ENCODE data around the gene MRPS18A. TPM values are rescaled to one million over a fixed set of nuclear protein-coding genes. Genes with fewer than 3 reads are reported as not detected.

The MRPS18A gene
- total and polyA plus RNA-seq, 2 of the 13 experiments (the other 11 are each of a cell fraction or from before 2014, with no cell fraction given), result 87.8 to 89.1 TPM

GRCh38 chr6:43702534-43703440, 15.2 kb upstream of the MRPS18A start (continued):
- TF ChIP-seq FUBP1 (CRISPR knock-in tag; IDR thresholded peaks at IDR 0.05; ENCODE audit: borderline replicate concordance), result no peak
- TF ChIP-seq THAP9 (CRISPR knock-in tag; IDR thresholded peaks at IDR 0.05; ENCODE audit: borderline replicate concordance), result 0 out of 2 replicates have a peak, but pooled peaks have one; percentile 56
- no peak for TF ChIP-seq PCBP2 (optimal IDR thresholded peaks at IDR 0.05; ENCODE audit: low read depth, low read length, poor library complexity, severe bottlenecking)
- TF ChIP-seq HMGXB3 (CRISPR knock-in tag; IDR thresholded peaks at IDR 0.05; ENCODE audit: borderline replicate concordance), result 0 out of 2 replicates have a peak, but pooled peaks have one; percentile 51
- no peak for TF ChIP-seq STAG1 (CRISPR knock-in tag; IDR thresholded peaks at IDR 0.05)
- TF ChIP-seq ZMYM3 (CRISPR knock-in tag; IDR thresholded peaks at IDR 0.05), result peak; percentile 9; the same call in 1 of the 2 replicates
- TF ChIP-seq MTERF4 (CRISPR knock-in tag; IDR thresholded peaks at IDR 0.05), result 0 out of 2 replicates have a peak, but pooled peaks have one; percentile 38
- TF ChIP-seq MYPOP (CRISPR knock-in tag; IDR thresholded peaks at IDR 0.05), result peak; percentile 60; the same call in 1 of the 2 replicates
- TF ChIP-seq CEBPB (IDR thresholded peaks at IDR 0.05; ENCODE audit: borderline replicate concordance, low read depth, low read length), result peak; percentile 33; the same call in 1 of the 2 replicates
- TF ChIP-seq NFKBIZ (CRISPR knock-in tag; IDR thresholded peaks at IDR 0.05), result peak; percentile 21; the same call in 1 of the 2 replicates
- TF ChIP-seq SOX6 (IDR thresholded peaks at IDR 0.05), result no peak
- peak; percentile 60; the same call in 1 of the 2 replicates for TF ChIP-seq SOX6 (CRISPR knock-in tag; IDR thresholded peaks at IDR 0.05)
- no peak for TF ChIP-seq ZNF598 (CRISPR knock-in tag; IDR thresholded peaks at IDR 0.05; ENCODE audit: borderline replicate concordance)

Data from HepG2 (cell line).